ENCODE results near the gene CENPA.

Gene CENPA

DNA sequence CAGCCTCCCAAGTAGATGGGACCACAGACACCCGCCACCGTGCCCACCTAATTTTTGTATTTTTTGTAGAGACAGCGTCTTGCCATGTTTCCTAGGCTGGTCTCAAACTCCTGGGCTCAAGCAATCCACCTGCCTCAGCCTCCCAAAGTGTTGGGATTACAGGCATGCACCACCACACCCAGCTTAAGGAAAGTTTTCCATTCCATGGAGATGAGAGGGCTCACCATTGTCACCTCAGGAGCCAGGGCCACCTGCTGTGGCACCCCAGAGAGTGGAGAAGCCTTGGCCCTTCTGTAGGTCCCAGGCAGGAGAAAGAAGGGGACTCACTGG is 17.1 kb upstream of the CENPA start:
- TF ChIP-seq POLR2A (IDR thresholded peaks at IDR 0.05; ENCODE audit: low read length): no peak
- no peak for TF ChIP-seq GATA1 (IDR thresholded peaks at IDR 0.05; ENCODE audit: low read depth, low read length)
- DNase-seq: no peak

DNA sequence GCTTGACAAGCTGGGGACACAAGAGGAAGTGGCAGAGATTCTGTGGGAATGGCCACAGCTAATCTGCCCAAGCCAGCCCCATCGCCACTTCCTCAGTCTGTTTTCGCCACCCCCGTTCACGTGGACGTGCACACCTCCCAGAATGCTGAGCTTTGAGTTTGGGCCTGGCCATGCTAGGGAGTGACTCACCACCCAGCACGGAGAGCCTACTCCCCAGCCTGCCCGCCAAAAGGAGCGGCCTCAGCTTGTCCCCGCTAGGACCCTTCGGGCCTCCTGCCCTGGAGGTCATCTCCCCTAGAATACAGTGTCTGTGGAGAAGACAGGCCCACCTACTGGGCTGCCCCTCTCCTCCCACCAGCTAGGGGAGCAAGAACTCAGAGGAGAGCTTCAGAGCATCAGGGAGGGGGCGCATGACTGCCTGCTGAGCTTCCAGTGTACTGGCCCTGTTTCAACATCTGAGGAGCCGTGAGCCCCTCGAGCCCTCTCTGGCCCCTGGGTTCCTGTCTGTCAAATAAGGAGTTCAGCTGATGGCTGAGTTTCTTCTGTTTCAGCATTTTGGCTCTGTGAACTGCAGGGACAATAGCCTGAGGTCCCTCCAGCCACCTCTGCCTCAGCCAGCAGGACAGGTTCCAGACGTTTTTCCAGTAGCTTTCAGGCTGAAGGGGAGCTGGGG is 16.6 kb upstream of the CENPA start:
- peak; percentile 86 to 91 for DNase-seq
- TF ChIP-seq GATA1 (IDR thresholded peaks at IDR 0.05; ENCODE audit: low read depth, low read length) (no peak), POLR2A (IDR thresholded peaks at IDR 0.05; ENCODE audit: low read length) (peak; percentile 64)

- DNase-seq: peak; percentile 66 to 83
- no peak for TF ChIP-seq GATA1 (IDR thresholded peaks at IDR 0.05; ENCODE audit: low read depth, low read length)
- TF ChIP-seq POLR2A (IDR thresholded peaks at IDR 0.05; ENCODE audit: low read length): no peak
Observed at GRCh38 chr2:26770986-26771586, 14.8 kb upstream of the CENPA start.

DNA sequence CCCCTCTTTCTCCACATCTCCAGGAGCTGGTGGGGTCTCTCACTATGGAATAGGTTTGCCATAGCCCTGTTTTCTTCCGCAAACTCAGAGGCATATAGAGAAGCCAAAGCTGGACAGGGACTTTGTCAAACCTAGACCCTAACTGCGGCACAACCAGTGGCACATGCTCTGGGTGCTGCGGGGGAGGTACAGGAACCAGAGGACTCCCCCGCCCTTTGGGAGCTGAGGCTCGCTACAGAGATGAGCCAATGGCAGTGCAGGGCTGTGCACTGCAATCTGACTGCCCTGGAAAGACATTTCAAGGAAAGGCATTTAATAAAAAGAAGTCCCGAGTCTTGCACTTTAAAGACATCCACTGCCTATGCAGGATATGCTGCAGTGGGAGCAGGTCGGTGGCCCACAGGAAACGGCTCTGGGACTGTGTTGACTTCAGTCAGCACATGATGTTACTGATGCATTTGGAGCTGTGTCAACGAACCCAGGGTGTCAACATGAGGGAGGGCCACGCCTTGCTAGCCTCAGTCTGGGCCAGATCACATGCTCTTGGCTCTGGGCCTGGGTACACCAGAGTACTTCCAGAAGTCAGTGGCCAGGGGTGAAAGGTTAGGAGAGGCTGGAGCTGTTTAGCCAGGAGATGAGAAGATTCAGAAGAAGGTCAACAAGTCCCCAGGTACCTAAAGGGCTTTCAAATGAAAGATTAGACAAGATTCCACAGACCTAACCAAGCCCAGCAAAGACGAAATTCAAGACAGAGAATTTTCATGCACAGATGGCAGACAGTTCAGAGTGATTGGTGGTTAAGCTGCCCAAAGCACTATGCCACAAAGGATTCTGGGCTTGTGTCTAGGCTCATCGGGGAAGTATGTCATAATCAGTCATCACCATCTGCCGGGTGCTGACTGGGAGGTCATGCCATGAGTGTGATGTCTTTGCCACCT is 13.5 kb upstream of the CENPA start:
- DNase-seq: peak; percentile 88 to 92
- TF ChIP-seq GATA1 (IDR thresholded peaks at IDR 0.05; ENCODE audit: low read depth, low read length) (no peak), POLR2A (IDR thresholded peaks at IDR 0.05; ENCODE audit: low read length) (peak; percentile 52)

DNA sequence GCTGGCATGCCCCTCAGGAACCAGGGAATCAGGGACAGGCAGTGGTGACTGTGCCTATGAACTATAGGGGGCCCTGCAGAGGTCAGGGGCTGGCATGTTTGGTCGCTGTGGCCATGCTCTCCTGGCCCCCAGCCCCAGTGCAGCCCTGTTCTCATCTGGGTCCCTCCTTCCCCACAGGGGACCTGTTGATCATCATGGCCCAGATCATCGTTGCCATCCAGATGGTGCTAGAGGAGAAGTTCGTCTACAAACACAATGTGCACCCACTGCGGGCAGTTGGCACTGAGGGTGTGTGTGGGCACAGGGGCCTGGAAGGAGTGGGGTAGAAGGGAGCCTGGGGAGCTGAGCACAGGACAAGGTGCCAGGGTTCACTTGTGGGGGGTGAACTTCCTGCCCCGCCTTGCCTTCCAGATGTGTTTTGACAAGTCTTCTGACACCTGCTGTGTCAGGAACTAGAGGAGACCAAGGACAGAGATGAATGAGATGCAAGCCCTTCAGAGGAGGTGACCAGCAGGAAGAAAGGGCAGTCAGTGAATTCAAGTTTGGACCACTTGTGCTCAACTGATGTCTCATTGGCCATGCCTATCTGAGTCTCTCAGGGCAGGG is 9.6 kb upstream of the CENPA start:
- no peak for DNase-seq
- TF ChIP-seq GATA1 (IDR thresholded peaks at IDR 0.05; ENCODE audit: low read depth, low read length) (no peak), POLR2A (IDR thresholded peaks at IDR 0.05; ENCODE audit: low read length) (no peak)

GRCh38 chr2:26778098-26778497 is 7.8 kb upstream of the CENPA start:
- TF ChIP-seq GATA1 (IDR thresholded peaks at IDR 0.05; ENCODE audit: low read depth, low read length): no peak
- TF ChIP-seq POLR2A (IDR thresholded peaks at IDR 0.05; ENCODE audit: low read length): no peak
- no peak for DNase-seq

DNA sequence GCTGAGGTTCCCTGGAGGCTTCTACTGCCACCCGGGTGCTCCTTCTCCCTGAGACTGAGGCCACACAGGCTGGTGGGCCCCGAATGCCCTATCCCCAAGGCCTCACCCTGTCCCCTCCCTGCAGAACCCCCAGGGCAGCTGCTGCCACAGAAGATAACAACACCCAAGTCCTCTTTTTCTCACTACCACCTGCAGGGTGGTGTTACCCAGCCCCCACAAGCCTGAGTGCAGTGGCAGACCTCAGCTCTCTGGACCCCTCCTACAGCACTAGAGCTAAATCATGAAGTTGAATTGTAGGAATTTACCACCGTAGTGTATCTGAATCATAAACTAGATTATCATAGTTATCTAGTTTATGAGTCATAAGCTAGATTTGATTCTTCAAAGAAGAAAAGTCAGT is 7.3 kb upstream of the CENPA start:
- DNase-seq: no peak
- TF ChIP-seq POLR2A (IDR thresholded peaks at IDR 0.05; ENCODE audit: low read length): no peak
- no peak for TF ChIP-seq GATA1 (IDR thresholded peaks at IDR 0.05; ENCODE audit: low read depth, low read length)

DNA sequence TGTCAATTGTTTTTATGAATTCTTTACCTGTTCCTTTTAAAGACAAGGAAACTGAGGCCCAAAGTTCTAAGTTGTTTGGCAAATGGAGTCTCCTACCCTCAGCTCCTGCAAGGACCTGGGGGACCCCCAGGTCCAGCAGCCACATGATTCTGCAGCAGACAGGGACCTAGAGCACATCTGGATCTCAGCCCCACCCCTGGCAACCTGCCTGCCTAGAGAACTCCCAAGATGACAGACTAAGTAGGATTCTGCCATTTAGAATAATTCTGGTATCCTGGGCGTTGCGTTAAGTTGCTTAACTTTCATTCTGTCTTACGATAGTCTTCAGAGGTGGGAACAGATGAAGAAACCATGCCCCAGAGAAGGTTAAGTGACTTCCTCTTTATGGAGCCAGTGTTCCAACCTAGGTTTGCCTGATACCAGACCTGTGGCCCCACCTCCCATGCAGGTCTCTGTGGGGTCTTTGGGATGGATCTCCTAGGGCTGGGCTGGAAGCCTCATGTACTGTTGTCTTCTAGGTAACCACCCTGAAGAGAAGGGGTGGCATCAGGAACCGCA is 5.6 kb upstream of the CENPA start:
- no peak for TF ChIP-seq GATA1 (IDR thresholded peaks at IDR 0.05; ENCODE audit: low read depth, low read length)
- no peak for TF ChIP-seq POLR2A (IDR thresholded peaks at IDR 0.05; ENCODE audit: low read length)
- peak in 1 of 2 experiments; percentile 12 for DNase-seq

- TF ChIP-seq GATA1 (IDR thresholded peaks at IDR 0.05; ENCODE audit: low read depth, low read length): no peak
- no peak for TF ChIP-seq POLR2A (IDR thresholded peaks at IDR 0.05; ENCODE audit: low read length)
- DNase-seq: peak; percentile 37 to 43
Observed at GRCh38 chr2:26782876-26783704, 2.8 kb upstream of the CENPA start.

DNA sequence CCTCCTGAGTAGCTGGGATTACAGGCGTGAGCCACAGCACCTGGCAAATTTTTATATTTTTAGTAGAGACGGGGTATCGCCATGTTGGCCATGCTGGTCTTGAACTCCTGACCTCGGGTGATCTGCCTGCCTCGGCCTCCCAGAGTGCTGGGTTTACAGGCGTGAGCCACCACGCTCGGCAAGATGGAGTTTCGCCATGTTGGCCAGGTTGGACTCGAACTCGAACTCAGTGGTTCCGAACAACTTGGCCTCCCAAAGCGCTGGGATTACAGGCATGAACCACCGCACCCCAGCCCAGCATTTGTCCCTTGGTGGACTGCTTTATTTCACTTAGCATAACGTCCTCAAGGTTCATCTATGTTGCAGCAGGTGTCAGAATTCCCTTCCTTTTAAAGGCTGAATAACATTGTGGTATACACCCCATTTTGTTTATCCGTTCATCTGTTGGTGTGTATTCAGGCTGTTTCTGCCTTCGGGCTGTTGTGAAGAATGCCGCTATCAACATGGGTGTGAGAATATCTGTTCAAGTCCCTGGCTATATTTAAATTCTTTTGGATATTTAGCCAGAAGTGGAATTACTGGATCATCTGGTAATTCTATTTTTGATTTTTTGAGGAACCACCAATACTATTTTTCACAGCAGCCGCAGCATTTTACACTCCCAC is 1.2 kb upstream of the CENPA start:
- no peak for TF ChIP-seq GATA1 (IDR thresholded peaks at IDR 0.05; ENCODE audit: low read depth, low read length)
- TF ChIP-seq POLR2A (IDR thresholded peaks at IDR 0.05; ENCODE audit: low read length): no peak
- no peak for DNase-seq

DNA sequence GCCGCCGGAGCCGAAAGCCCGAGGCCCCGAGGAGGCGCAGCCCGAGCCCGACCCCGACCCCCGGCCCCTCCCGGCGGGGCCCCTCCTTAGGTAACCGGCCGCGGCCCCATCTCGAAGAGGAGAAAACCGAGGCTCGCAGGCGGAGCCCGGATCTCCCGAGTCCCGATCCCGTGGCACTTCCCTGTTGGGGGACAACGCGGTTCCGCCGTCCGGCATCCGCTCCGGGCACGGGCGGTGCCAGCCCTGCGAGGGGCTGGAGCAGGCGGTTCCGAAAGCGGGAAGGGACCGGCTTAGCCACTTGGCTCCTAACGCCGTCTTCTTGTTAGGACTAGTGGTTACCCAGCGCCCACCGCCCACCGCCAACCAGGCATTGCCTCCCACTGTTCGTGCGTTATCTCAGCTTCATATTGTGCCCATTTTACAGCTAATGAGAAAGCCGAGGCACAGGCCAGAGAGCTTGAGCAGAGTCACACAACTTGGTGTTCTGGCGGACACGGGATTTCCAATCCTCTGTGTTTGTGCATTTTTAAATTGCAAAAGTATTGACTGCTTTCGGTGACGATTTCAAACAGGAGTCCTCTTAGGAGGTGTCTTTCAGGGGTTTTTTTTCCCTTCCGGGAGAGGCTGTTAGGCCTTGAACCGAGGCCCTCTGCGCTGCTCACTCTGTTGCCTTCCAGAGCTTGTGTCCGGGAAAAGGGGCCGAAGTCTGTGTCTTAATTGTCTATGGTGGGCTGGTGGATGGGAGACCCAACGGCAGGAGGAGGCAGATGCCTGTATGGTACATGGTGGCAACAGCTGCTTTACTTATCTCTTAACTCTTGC is 562 bp downstream of the CENPA start:
- TF ChIP-seq GATA1 (IDR thresholded peaks at IDR 0.05; ENCODE audit: low read depth, low read length) (no peak), POLR2A (IDR thresholded peaks at IDR 0.05; ENCODE audit: low read length) (peak; percentile 33)
- peak; percentile 67 to 79 for DNase-seq

GRCh38 chr2:26792720-26793119 is 6.9 kb downstream of the CENPA start:
- no peak for DNase-seq
- TF ChIP-seq GATA1 (IDR thresholded peaks at IDR 0.05; ENCODE audit: low read depth, low read length) (no peak), POLR2A (IDR thresholded peaks at IDR 0.05; ENCODE audit: low read length) (no peak)
